ENCODE data around the gene DPYSL4. TPM values are rescaled to one million over a fixed set of nuclear protein-coding genes. Genes with fewer than 3 reads are reported as not detected.

DPYSL4 gene
- total RNA-seq, 1 experiment from 2014 or later: 0.21 TPM

- intact Hi-C loops (cut with micrococcal nuclease): no loop called here
- CTCF ChIA-PET: no interaction called here
- Mint-ChIP-seq H3K4me1 (ENCODE audit: insufficient read depth, unreplicated experiment) (no peaks in the 10 kb centered on the region), H3K36me3 (ENCODE audit: insufficient read depth, unreplicated experiment) (no peaks in the 10 kb centered on the region), H3K9me3 (ENCODE audit: unreplicated experiment) (no peaks in the 10 kb centered on the region), H3K4me3 (ENCODE audit: unreplicated experiment) (no peak overlapping the region), H3K27ac (ENCODE audit: low read depth, unreplicated experiment) (no peak overlapping the region), H3K27me3 (ENCODE audit: insufficient read depth, unreplicated experiment) (no peaks in the 10 kb centered on the region)
- POLR2A ChIA-PET: no interaction called here
- TF ChIP-seq CTCF (IDR thresholded peaks at IDR 0.05; ENCODE audit: unreplicated experiment): no peak
- DNase-seq (ENCODE audit: unreplicated experiment): no peak
- no TSS peak for BruUV-seq (replicated peaks)
Observed at GRCh38 chr10:132237871-132238270, 51.1 kb downstream of the DPYSL4 start.

GRCh38 chr10:132238371-132239125, 51.8 kb downstream of the DPYSL4 start:
- CTCF ChIA-PET: no interaction called here
- H3K4me3 Mint-ChIP-seq (ENCODE audit: unreplicated experiment): no peak overlapping the region

GRCh38 chr10:132239126-132240031, 52.6 kb downstream of the DPYSL4 start:
- Mint-ChIP-seq H3K4me3 (ENCODE audit: unreplicated experiment) (no peak overlapping the region), H3K36me3 (ENCODE audit: insufficient read depth, unreplicated experiment) (no peaks in the 10 kb centered on the region), H3K27me3 (ENCODE audit: insufficient read depth, unreplicated experiment) (no peaks in the 10 kb centered on the region), H3K27ac (ENCODE audit: low read depth, unreplicated experiment) (no peak overlapping the region), H3K4me1 (ENCODE audit: insufficient read depth, unreplicated experiment) (no peaks in the 10 kb centered on the region), H3K9me3 (ENCODE audit: unreplicated experiment) (no peaks in the 10 kb centered on the region)
- BruUV-seq (replicated peaks): no TSS peak
- no peak for TF ChIP-seq CTCF (IDR thresholded peaks at IDR 0.05; ENCODE audit: unreplicated experiment)
- POLR2A ChIA-PET: no interaction called here
- intact Hi-C loops (cut with micrococcal nuclease): no loop called here
- no peak for DNase-seq (ENCODE audit: unreplicated experiment)
- CTCF ChIA-PET: interaction anchor here (0.6 kb wide), 2 partner anchors 97 to 1470 kb away, joined by 3 read pairs; no protein-coding TSS in a partner anchor

More at GRCh38 chr10:132238371-132239125, 51.8 kb downstream of the DPYSL4 start:
- no peak for DNase-seq (ENCODE audit: unreplicated experiment)
- H3K27ac Mint-ChIP-seq (ENCODE audit: low read depth, unreplicated experiment): no peak overlapping the region
- H3K4me1 Mint-ChIP-seq (ENCODE audit: insufficient read depth, unreplicated experiment): no peaks in the 10 kb centered on the region
- TF ChIP-seq CTCF (IDR thresholded peaks at IDR 0.05; ENCODE audit: unreplicated experiment): no peak
- no peaks in the 10 kb centered on the region for H3K36me3 Mint-ChIP-seq (ENCODE audit: insufficient read depth, unreplicated experiment)
- no peaks in the 10 kb centered on the region for H3K27me3 Mint-ChIP-seq (ENCODE audit: insufficient read depth, unreplicated experiment)
- H3K9me3 Mint-ChIP-seq (ENCODE audit: unreplicated experiment): no peaks in the 10 kb centered on the region
- POLR2A ChIA-PET: no interaction called here
- no TSS peak for BruUV-seq (replicated peaks)
- intact Hi-C loops (cut with micrococcal nuclease): no loop called here

GRCh38 chr10:132240156-132240555, 53.4 kb downstream of the DPYSL4 start:
- Mint-ChIP-seq H3K27me3 (ENCODE audit: insufficient read depth, unreplicated experiment) (no peaks in the 10 kb centered on the region), H3K36me3 (ENCODE audit: insufficient read depth, unreplicated experiment) (no peaks in the 10 kb centered on the region), H3K4me1 (ENCODE audit: insufficient read depth, unreplicated experiment) (no peaks in the 10 kb centered on the region), H3K4me3 (ENCODE audit: unreplicated experiment) (no peak overlapping the region), H3K9me3 (ENCODE audit: unreplicated experiment) (no peaks in the 10 kb centered on the region), H3K27ac (ENCODE audit: low read depth, unreplicated experiment) (no peak overlapping the region)
- POLR2A ChIA-PET: no interaction called here
- TF ChIP-seq CTCF (IDR thresholded peaks at IDR 0.05; ENCODE audit: unreplicated experiment): no peak
- no peak for DNase-seq (ENCODE audit: unreplicated experiment)
- no TSS peak for BruUV-seq (replicated peaks)
- CTCF ChIA-PET: interaction anchor here (0.6 kb wide), 2 partner anchors 474 to 1470 kb away, joined by 3 to 4 read pairs; no protein-coding TSS in a partner anchor
- intact Hi-C loops (cut with micrococcal nuclease): no loop called here

Data from MCF 10A (cell line).